Measurements from ENCODE around the gene RAB5IF. TPM values are rescaled to one million over a fixed set of nuclear protein-coding genes. Genes with fewer than 3 reads are reported as not detected.

RAB5IF gene
- total and polyA plus RNA-seq, 2 of the 13 experiments (the other 11 are each of a cell fraction or from before 2014, with no cell fraction given) = 261 to 305 TPM

DNA sequence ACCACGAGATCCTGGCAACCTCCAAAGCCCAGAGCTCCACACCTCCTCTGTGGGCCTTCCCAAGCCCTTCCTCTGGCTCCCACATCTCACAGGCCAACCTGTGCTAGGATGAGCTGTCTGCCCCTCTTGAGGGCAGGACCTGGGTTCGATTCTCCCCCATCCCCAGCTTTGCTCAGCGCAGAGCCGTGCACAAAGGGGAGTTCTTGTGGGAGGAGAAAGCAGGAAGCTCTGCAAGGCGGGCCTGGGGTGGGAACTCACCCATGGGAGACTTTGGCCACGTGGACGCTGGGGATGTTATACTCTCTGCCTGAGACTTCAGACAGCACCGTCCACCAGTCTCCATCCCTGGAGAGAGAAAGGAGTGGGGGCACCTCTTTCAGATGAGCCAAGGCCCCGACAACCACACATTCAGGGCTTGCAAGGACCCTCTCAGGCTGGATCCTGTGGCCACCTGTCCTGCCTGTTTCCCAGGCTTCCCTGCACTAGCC is 27.8 kb downstream of the RAB5IF start (continued):
- TF ChIP-seq, protein P1, sequence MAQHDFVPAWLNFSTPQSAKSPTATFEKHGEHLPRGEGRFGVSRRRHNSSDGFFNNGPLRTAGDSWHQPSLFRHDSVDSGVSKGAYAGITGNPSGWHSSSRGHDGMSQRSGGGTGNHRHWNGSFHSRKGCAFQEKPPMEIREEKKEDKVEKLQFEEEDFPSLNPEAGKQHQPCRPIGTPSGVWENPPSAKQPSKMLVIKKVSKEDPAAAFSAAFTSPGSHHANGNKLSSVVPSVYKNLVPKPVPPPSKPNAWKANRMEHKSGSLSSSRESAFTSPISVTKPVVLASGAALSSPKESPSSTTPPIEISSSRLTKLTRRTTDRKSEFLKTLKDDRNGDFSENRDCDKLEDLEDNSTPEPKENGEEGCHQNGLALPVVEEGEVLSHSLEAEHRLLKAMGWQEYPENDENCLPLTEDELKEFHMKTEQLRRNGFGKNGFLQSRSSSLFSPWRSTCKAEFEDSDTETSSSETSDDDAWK (CRISPR knock-in tag; IDR thresholded peaks at IDR 0.05) = no peak
- TF ChIP-seq, protein P2, sequence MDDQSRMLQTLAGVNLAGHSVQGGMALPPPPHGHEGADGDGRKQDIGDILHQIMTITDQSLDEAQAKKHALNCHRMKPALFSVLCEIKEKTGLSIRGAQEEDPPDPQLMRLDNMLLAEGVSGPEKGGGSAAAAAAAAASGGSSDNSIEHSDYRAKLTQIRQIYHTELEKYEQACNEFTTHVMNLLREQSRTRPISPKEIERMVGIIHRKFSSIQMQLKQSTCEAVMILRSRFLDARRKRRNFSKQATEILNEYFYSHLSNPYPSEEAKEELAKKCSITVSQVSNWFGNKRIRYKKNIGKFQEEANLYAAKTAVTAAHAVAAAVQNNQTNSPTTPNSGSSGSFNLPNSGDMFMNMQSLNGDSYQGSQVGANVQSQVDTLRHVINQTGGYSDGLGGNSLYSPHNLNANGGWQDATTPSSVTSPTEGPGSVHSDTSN (CRISPR knock-in tag; IDR thresholded peaks at IDR 0.05; ENCODE audit: borderline replicate concordance) = no peak
- TF ChIP-seq, protein P3, sequence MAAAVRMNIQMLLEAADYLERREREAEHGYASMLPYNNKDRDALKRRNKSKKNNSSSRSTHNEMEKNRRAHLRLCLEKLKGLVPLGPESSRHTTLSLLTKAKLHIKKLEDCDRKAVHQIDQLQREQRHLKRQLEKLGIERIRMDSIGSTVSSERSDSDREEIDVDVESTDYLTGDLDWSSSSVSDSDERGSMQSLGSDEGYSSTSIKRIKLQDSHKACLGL (CRISPR knock-in tag; IDR thresholded peaks at IDR 0.05) = no peak
- no peak for TF ChIP-seq ZNF17 (CRISPR knock-in tag; IDR thresholded peaks at IDR 0.05)
- no peak for TF ChIP-seq CREB1 (IDR thresholded peaks at IDR 0.05)
- TF ChIP-seq CREB1 (CRISPR knock-in tag; IDR thresholded peaks at IDR 0.05) = no peak
- TF ChIP-seq EED (CRISPR knock-in tag; IDR thresholded peaks at IDR 0.05) = 0 out of 2 replicates have a peak, but pooled peaks have one; percentile 16
- TF ChIP-seq, protein P4, sequence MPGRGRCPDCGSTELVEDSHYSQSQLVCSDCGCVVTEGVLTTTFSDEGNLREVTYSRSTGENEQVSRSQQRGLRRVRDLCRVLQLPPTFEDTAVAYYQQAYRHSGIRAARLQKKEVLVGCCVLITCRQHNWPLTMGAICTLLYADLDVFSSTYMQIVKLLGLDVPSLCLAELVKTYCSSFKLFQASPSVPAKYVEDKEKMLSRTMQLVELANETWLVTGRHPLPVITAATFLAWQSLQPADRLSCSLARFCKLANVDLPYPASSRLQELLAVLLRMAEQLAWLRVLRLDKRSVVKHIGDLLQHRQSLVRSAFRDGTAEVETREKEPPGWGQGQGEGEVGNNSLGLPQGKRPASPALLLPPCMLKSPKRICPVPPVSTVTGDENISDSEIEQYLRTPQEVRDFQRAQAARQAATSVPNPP (CRISPR knock-in tag; IDR thresholded peaks at IDR 0.05) = no peak
- TF ChIP-seq ZNF768 (CRISPR knock-in tag; IDR thresholded peaks at IDR 0.05) = no peak
- no peak for TF ChIP-seq GZF1 (CRISPR knock-in tag; IDR thresholded peaks at IDR 0.05)
- TF ChIP-seq MEF2D (CRISPR knock-in tag; IDR thresholded peaks at IDR 0.05) = no peak
- TF ChIP-seq AGO1 (IDR thresholded peaks at IDR 0.05; ENCODE audit: low read depth, low read length, poor library complexity, severe bottlenecking) = no peak
- TF ChIP-seq SRY (CRISPR knock-in tag; IDR thresholded peaks at IDR 0.05) = 0 out of 2 replicates have a peak, but pooled peaks have one; percentile 9

All from HepG2 (cell line).